ENCODE results near the gene CPA4.
"Not testable (repeated sequence)": the region's sequence is repeated elsewhere in the genome, so short reads cannot be mapped to it uniquely, and the experiment has no call there.

Gene CPA4, protein sequence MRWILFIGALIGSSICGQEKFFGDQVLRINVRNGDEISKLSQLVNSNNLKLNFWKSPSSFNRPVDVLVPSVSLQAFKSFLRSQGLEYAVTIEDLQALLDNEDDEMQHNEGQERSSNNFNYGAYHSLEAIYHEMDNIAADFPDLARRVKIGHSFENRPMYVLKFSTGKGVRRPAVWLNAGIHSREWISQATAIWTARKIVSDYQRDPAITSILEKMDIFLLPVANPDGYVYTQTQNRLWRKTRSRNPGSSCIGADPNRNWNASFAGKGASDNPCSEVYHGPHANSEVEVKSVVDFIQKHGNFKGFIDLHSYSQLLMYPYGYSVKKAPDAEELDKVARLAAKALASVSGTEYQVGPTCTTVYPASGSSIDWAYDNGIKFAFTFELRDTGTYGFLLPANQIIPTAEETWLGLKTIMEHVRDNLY

DNA sequence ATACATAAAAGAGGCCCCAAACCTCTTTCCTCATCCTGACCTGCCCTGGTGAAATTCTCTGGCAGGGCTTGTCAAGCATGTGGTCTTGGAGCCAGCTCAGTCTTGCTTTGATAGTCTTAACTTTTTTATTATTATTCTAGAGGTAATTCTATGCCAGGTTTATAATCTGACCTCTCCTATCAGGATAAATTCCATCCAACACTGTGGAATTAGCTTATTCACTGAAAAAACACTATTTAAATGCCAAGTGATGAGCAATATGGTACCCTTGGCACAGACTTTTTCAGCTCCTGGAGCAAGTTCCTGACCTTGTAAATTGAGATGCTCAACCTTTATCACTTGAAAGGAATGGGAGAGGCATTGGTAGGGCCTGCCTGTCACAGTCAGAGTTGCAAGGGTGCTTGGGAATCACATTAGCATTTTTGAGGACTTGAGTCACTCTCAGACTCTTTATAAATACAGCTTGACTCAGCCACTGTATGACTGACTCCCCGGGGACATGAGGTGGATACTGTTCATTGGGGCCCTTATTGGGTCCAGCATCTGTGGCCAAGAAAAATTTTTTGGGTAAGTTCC lies at the start of gene CPA4:
Gene CPA4, plus strand, starts transcription at position 480 of the 576 bp plus-strand sequence. Its CDS starts 20 bp downstream, at position 500.
- peak; percentile 89 for DNase-seq (ENCODE audit: low read depth)

DNA sequence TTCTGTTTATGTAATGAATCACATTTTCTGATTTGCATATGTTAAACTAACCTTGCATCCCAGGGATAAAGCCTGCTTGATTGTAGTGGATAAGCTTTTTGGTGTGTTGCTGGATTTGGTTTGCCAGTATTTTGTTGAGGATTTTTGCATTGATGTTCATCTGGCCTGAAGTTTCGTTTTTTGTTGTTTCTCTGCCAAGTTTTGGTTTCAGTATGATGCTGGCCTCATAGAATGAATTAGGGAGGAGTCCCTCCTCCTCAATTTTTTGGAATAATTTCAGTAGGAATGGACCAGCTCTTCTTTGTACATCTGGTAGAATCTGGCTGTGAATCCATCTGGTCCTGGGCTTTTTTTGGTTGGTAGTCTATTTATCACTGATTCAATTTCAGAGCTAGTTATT lies 49.5 kb upstream of the CPA4 start:
- not testable (repeated sequence) for DNase-seq (ENCODE audit: low read depth)

DNA sequence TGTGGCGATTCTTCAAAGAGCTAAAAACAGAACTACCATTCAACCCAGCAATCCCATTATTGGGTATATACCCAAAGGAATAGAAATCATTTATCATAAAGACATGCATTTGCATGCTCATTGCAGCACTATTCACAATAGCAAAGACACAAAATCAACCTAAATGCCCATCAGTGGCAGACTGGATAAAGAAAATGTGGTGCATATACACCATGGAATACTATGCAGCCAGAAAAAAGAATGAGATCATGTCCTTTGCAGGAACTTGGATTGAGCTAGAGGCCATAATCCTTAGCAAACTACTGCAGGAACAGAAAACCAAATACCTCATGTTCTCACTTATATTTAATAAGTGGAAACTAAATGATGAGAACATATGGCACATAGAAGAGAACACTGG lies 46.5 kb upstream of the CPA4 start:
- DNase-seq (ENCODE audit: low read depth), result not testable (repeated sequence)

DNA sequence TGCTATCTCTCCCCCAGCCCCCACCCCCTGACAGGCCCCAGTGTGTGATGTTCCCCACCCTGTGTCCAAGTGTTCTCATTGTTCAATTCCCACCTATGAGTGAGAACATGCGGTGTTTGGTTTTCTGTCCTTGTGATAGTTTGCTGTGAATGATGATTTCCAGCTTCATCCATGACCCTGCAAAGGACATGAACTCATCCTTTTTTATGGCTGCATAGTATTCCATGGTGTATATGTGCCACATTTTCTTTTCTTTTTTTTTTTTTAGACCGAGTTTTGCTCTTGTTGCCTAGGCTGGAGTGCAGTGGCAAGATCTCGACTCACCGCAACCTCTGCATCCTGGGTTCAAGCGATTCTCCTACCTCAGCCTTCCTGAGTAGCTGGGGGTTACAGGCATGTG lies 44.1 kb upstream of the CPA4 start:
- not testable (repeated sequence) for DNase-seq (ENCODE audit: low read depth)

DNA sequence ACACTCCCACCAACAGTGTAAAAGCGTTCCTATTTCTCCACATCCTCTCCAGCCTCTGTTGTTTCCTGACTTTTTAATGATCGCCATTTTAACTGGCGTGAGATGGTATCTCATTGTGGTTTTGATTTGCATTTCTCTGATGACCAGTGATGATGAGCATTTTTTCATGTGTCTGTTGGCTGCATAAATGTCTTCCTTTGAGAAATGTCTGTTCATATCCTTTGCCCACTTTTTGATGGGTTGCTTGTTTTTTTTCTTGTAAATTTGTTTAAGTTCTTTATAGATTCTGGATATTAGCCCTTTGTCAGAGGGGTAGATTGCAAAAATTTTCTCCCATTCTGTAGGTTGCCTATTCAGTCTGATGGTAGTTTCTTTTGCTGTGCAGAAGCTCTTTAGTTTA lies 43.3 kb upstream of the CPA4 start:
- not testable (repeated sequence) for DNase-seq (ENCODE audit: low read depth)

DNA sequence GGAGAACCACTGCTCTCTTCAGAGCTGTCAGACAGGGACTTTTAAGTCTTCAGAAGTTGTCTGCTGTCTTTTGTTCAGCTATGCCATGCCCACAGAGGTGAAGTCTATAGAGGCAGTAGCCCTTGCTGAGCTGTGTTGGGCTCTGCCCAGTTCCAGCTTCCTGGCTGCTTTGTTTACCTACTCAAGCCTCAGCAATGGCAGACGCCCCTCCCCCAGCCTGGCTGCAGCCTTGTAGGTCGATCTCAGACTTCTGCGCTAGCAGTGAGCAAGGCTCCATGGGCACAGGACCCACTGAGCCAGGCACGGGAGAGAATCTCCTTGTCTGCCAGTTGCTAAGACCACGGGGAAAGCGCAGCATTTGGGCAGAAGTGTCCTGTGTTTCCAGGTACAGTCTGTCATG lies 38.4 kb upstream of the CPA4 start:
- DNase-seq (ENCODE audit: low read depth), result no peak

DNA sequence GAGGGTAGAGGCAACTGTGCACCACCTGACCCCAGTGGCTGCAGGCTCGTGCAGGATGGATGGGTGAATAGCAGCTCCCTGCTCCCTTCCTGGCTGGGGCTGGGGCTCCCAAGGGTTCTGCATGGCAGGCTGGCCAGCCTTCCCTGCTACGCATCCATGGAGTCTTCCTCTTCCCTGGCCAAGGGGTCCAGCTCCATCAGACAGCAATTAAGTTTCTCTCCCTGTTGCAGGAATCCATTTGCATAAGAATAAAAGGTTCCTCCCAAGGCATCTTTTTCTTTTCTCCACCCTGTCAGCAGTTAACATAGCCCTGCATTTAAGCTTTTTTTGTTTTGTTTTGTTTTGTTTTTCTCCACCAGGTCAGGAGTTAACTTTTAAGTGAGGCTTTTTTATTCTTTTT lies 36.3 kb upstream of the CPA4 start:
- DNase-seq (ENCODE audit: low read depth), result no peak

DNA sequence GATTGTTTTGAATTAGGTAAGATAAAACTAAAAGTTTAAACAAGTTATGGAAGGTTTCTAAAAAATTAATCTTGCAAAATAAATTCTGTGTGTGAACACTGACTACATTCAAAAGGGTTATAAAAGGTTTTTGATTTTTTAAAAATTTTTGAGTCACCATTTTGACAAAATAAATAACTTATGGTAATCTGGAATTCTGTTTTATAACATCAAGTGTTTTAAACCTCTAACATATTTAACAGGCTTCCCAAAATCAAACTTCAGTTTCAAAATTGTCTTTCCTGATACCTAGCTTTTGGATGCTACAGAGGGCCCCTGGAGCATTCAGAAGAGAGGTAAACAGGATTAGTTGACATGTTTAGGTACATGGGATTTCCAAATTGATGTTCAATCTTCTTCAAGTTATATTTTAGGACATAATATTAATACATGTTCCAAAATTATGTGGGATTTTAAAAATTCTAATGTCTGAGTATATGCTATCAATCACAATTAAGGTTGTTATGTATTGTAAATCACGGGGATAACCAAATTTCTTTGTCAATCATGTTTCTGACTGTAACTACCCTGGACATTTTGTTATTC lies 34.4 kb upstream of the CPA4 start:
- DNase-seq (ENCODE audit: low read depth), result no peak

DNA sequence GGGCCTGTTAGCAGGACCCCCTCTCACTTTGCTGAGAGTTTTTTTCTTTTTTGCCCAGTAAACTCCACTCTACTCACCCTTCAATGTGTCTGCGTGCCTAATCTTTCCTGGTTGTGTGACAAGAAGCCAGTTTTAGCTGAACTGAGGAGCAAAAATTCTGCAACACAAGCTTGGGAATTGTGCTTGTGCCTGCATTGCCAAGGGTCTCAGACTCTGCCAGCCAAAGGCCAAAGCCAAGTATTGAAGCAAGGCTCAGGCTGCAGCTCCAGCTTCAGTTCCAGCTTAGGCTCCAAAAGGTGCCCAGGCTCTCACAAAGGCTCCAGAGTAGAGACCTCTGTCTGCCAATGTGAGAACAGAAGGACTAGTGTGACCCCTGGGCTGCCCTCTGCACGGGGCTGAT lies 30.5 kb upstream of the CPA4 start:
- DNase-seq (ENCODE audit: low read depth), result no peak

DNA sequence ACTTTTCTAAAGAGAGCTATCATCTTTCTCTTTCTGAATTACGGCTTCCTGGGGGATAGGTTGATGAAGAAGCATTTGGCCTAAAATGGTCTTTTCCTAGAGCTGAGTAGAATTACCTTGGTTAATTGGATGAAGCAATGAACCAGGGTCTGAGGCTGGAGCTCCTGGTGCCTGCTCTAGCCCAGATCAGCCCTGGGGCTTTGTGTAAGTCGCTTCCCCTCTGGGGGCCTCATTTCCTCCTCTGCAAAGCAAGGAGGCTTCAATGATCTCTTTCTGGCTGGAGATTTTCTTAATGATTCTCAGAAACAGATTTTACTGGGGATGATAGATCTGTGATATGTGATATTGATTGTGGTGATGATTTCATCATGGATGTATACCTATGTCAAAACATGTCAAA lies 29.8 kb upstream of the CPA4 start:
- no peak for DNase-seq (ENCODE audit: low read depth)

DNA sequence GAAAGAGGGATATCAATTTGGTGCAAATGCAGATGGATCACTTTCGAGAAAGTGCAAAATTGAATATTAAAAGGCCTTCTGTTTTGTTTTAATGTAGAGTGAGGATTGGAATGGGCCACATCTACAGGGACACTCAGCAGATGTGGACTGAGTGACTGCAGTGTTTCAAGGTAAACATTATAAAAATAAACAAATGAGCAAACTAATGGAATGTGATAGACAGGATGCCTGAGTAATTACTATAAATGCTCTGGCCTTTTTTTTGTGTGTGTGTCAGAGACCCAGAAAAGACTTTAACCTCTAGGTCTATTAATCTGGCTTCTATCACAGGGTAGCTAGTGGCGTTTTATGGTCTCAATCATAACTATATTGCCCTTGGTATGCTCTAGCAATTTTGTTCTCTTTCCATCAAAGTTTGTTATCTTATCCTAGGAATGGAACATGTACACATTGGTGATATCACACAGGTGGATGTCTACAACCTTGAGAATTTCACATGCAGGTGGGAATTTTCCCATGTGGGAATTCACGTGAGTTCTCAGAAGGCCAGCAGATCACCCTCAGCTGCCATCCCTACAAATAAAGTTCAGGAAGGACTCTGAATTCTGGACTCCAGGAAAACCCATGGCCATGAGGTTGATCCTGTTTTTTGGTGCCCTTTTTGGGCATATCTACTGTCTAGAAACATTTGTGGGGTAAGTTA lies 26.6 kb upstream of the CPA4 start, which contains the start of gene CPA2:
Gene CPA2, plus strand, starts transcription at position 606 of the 703 bp plus-strand sequence. Its CDS starts 19 bp downstream, at position 625.
- no peak for DNase-seq (ENCODE audit: low read depth)

DNA sequence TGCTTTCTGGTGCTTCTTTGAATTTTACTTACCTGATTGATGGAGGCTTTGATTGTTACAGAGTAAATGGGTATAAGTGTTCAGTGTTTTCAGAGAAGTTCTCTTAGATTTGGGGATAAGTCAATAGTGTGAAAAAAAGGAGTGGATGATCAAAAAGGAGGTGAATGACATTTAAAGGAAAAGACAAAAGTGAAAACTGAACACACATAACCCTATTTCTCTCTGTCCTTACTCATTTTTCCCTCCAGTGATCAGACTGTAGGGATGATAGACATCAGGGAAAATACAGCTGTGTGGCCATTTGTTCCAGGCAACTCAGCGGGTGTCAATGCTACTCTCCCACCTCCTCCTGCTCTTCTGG lies 26.0 kb upstream of the CPA4 start:
- DNase-seq (ENCODE audit: low read depth), result no peak

DNA sequence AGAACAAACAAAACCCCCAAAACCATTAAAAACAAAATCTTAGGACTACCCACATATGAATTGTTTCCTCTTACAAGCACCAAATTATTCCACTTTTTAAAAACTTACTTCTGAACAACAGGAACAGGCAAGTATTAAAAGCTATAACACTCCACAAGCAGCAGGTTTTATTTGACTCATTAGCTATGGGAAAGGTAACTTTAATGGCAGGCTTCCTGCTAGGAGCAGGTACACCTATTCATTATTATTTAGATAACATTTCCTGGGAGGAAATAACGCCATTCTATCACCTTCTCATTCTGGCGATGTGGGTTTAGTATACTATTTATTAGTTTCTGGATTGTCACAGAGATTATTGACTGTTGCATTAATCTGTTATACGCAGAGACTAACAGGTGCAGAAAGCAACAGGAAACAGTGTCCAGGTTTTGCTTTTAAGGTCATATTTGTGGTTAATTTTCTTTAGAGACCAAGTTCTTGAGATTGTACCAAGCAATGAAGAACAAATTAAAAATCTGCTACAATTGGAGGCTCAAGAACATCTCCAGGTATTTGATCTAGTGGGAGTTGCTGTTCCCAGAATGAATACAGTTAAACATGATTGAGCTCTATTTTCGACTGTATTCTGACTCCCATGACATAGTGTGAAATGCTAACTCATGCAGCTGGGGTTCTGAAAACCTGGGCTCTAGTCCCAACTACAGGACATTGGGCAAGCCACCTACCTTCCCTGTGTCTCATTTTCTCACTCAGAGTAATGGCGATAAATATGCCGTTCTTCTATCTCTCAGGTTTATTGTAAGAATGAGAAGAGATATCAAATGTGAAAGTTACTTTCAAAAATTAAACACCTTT lies 24.3 kb upstream of the CPA4 start:
- DNase-seq (ENCODE audit: low read depth), result no peak

DNA sequence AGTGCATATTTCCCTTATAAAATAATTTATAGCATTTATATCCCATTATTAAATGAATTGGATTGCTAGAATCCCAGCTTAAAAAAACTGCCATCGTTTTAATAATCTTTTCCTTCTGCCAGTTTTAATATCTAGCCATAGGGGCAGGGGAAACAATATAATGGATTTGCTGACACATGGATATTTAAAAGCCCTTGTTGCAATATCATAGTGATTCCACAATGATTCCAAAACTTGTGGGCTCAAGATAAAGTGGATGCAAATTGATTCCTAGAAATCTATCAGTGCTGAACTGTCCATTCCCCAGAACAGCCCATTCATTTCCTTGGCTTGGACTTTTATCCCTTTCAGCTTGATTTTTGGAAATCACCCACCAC lies 23.7 kb upstream of the CPA4 start:
- no peak for DNase-seq (ENCODE audit: low read depth)

DNA sequence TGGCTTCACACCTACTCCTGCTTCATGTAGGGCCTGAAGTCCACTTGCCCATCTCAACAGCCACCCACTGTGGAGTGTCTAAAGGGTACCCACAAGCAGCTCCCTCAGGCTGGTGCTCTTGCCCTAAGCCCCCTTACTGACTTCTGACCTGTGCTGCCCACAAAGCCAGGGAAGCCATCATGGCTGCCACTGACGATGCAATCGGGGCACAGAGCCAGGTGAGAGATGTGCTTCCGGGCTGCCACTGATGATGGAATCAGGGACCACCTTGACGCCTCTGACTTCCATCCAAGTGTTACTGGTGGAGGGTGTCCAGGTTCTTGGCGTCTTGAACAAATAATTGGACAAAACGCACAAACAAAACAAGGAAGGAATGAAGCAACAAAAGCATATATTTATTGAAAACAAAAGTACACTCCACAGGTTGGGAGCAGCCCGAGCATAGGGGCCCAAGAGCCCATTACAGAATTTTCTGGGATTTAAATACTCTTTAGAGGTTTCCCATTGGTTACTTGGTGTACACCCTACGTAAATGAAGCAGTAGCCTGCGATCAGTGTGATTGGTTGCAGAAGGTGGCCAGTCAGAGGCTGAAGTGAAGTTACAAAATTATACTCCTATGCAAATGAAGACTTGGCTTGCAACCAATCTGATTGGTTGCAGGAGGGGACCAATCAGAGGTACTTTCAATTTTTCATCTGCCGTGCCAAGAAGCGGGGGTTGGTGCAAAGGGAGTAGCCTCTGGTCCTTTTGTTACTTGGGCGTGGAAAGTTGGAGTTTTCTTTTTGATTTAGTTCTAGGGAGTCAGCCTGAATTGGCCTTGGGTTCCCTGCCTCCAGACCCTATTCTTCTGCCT lies 21.8 kb upstream of the CPA4 start:
- no peak for DNase-seq (ENCODE audit: low read depth)

DNA sequence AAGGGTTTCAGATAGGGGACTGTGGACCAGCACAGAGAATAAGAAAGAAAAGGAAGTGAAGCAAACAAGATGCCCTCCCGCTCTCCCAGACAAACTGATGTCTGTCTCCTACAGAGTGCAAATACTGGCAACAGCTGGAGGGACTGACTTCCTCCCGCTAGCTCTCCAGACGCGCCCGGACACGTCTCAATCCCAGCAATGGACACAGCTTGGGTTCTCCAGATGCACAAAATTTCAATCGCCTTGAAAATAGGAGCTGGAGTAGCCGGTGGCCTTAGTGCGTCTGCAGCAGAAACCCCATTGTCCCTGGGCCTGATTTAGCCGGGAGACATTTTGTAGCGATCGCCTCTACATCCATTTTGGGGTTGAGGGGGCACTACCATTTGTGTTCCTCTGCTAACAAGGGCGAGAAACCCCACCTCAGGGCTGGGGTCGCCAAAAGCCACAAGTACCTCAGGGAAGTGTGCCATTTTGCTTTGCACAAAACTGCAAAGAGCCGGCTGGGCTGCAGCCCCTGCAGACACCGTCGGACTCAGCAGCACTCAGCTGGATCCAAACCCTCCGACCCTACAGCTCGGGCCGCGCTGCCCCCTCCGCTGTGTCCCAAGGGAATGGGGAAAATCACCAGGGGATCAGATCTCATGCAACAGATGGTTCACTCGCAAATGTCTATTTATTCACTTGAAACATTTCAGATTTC lies 20.4 kb upstream of the CPA4 start:
- DNase-seq (ENCODE audit: low read depth), result no peak

DNA sequence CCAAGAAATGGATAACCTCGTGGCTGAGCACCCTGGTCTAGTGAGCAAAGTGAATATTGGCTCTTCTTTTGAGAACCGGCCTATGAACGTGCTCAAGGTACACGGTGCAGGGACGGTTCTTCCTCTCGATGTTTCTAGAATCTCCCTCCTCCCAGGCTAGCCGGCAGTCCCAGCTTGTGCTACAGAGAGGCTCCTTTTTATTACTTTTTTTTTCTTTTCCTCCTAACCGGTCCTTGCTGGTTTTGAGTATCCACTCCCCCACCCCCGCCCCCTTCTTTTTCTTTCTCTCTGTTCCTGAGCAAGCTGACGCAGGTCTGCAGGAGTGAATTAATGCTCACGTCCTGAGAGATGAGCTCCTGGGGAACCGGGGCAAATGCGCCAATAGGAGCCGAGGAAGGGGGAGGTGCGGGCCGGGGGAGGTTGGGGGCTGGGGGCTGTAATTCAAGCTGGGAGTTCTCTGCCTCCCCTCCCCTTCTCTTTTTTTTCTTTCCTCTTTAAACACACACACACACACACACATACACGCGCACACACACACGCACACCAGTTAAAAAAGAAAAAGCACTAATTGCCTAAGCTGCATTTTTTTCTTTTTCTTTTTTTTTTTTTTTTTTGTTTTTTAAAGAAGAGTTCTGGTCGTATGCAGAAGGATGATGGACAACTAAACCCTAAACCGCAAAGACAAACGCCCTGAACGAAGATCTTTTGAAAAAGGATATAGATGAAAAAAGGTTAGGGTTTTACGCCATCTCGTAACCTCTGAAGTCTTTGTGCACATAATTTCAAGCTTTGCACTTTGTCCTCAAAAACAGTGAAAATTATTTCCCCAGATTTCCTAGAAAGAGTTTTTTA lies 19.7 kb upstream of the CPA4 start:
- DNase-seq (ENCODE audit: low read depth), result peak; percentile 93

DNA sequence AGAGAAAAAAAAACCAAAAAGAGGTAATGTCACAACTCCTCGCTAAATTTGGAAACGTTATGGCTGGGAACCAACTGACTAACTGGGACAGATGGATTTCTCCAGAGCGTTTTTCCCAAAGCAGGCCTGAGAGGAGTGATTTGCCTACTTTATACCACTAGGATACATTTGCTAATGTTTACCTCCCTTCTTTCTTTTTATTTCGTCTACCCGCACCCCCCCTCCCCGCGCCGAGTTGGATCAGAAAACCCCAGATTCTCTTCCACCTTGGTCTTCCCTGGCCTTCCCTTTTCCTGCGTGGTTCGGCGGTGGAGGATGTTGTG lies 19.1 kb upstream of the CPA4 start:
- peak; percentile 90 for DNase-seq (ENCODE audit: low read depth)

DNA sequence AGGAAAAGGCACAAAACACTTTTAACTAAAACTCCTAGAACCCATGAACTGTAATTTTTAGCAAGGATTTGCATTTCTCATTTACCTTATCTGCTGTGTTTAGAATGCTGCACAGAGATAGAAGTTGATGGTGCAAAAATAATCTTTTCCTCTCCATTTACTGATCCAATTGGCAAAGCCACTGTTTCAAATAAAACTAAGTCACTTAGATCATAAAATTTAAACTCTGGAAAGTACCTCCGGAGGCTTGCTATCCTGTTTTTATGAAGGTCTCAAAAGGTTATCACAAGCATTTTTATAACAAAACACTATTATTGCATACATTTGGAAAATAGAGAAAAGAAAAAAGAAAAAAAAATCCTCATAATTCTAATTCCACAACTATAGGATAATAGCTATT lies 18.7 kb upstream of the CPA4 start:
- no peak for DNase-seq (ENCODE audit: low read depth)
